GM12878 (cell line): Measurements from ENCODE around the gene MT1G. TPM values are rescaled to one million over a fixed set of nuclear protein-coding genes. Genes with fewer than 3 reads are reported as not detected.

ENCODE experiments used
- ATAC-seq: fragments of 200-7000 bp; cut with Tn5 transposase; 3 replicates; pipeline ENCODE4 v1.9.1; 2020; ENCODE audit warnings: mild to moderate bottlenecking, moderate library complexity
- BruUV-seq: library from RNA; stranded (reverse); fragments of 400-500 nt; replicated peaks from 2 replicates; lab custom pipeline; 2021; lab: Mats Ljungman, UMichigan
- CTCF ChIA-PET: fragments of 300-600 bp; sonication (Branson Sonifier 250); formaldehyde crosslinking; extraction: SDS; loops from one replicate; lab custom pipeline; 2021; ENCODE audit warnings: inconsistent platforms; lab: Yijun Ruan, JAX
- POLR2A ChIA-PET: fragments of 350-600 bp; formaldehyde crosslinking; extraction: SDS; loops from one replicate; lab custom pipeline; 2021; ENCODE audit warnings: inconsistent platforms; lab: Charles Lee
- RAD21 ChIA-PET: fragments of 300-600 bp; sonication (Branson Sonifier 250); formaldehyde crosslinking; loops from one replicate; lab custom pipeline; 2023; ENCODE audit warnings: antibody characterized with exemption; ENCODE audit not compliant: unreplicated experiment; lab: Charles Lee
- SMC1A ChIA-PET: fragments of 300-600 bp; sonication (Branson Sonifier 250); formaldehyde crosslinking; loops from one replicate; lab custom pipeline; 2023; ENCODE audit not compliant: unreplicated experiment, uncharacterized antibody; lab: Charles Lee
- DNase-seq: peaks from one replicate; pipeline ENCODE4 v3.0.0-alpha.2; 2011; ENCODE audit warnings: low read depth, low spot score
- FAIRE-seq: peaks from 3 replicates; lab custom pipeline; 2011; peaks lifted over from hg19 to GRCh38; lab: Jason Lieb, UNC
- H2AFZ ChIP-seq: 2 replicates; pipeline ENCODE4 v1.6.0; 2011; ENCODE audit warnings: low read depth, low read length, control low read depth; ENCODE audit not compliant: control insufficient read depth
- H3K27ac ChIP-seq: 2 replicates; pipeline ENCODE4 v1.5.1; 2011; ENCODE audit warnings: control low read depth; ENCODE audit not compliant: control insufficient read depth, insufficient read depth
- H3K27me3 ChIP-seq, 2 experiments: replicated peaks in 1 of 2; 2 replicates each; pipeline versions ENCODE4 v1.6.0 to v1.6.1; 2011; ENCODE audit warnings: low read length in 1 of 2; ENCODE audit not compliant: control insufficient read depth in 2 of 2, insufficient read depth in 2 of 2
- H3K36me3 ChIP-seq, 2 experiments: 2 replicates each; pipeline ENCODE4 v1.5.1; 2011; ENCODE audit warnings: low read length in 1 of 2; ENCODE audit not compliant: control insufficient read depth in 2 of 2, insufficient read depth in 2 of 2
- H3K4me1 ChIP-seq: 2 replicates; pipeline ENCODE4 v1.6.1; 2011; ENCODE audit warnings: mild to moderate bottlenecking, low read length, moderate library complexity, mixed read lengths; ENCODE audit not compliant: control insufficient read depth, insufficient read depth
- H3K4me2 ChIP-seq: 2 replicates; pipeline ENCODE4 v1.6.0; 2011; ENCODE audit warnings: control low read depth; ENCODE audit not compliant: control insufficient read depth, insufficient read depth
- H3K4me3 ChIP-seq: fragments of 200-600 bp; sonication (generic); 2 replicates; pipeline ENCODE4 v1.5.1; 2016
- H3K79me2 ChIP-seq: 2 replicates; pipeline ENCODE4 v1.6.0; 2011; ENCODE audit warnings: low read length; ENCODE audit not compliant: control insufficient read depth, insufficient read depth
- H3K9ac ChIP-seq: 2 replicates; pipeline ENCODE4 v1.8.0; 2011; ENCODE audit warnings: low read length, control low read depth, mixed read lengths; ENCODE audit not compliant: control insufficient read depth, insufficient read depth
- H3K9me3 ChIP-seq: replicated peaks from 3 replicates; pipeline ENCODE4 v1.5.1; 2011; ENCODE audit warnings: mild to moderate bottlenecking, low read length; ENCODE audit not compliant: control insufficient read depth, insufficient read depth
- H4K20me1 ChIP-seq: 2 replicates; pipeline ENCODE4 v1.6.0; 2011; ENCODE audit not compliant: control insufficient read depth, insufficient read depth
- BACH1 ChIP-seq: fragments of 450-650 bp; IDR thresholded peaks from 2 replicates; pipeline ENCODE4 v1.6.1; 2017; ENCODE audit warnings: mild to moderate bottlenecking, borderline replicate concordance
- BHLHE40 ChIP-seq, 2 experiments: fragments of 450-650 bp in 1 of 2; IDR thresholded peaks; 2 replicates each; pipeline ENCODE4 v1.6.1; 2011 to 2017; ENCODE audit warnings: low read depth in 2 of 2, borderline replicate concordance in 1 of 2, improper control_type of control experiment in 1 of 2, low read length in 1 of 2, mild to moderate bottlenecking in 1 of 2
- NRF1 ChIP-seq: conservative IDR thresholded peaks from 2 replicates; pipeline ENCODE4 v1.6.1; 2011; ENCODE audit warnings: mild to moderate bottlenecking, low read depth, low read length, improper control_type of control experiment
- POLR2AphosphoS2 ChIP-seq: IDR thresholded peaks from 2 replicates; pipeline ENCODE4 v1.6.1; 2011; ENCODE audit warnings: low read depth, mild to moderate bottlenecking, low read length, improper control_type of control experiment, moderate library complexity
- ZBED1 ChIP-seq: IDR thresholded peaks from 2 replicates; pipeline ENCODE4 v1.6.1; 2016; ENCODE audit warnings: borderline replicate concordance
- WGBS: methylation state at CpG from one replicate; pipeline ENCODE4 v1.1.6; 2016; ENCODE audit warnings: low lambda C conversion rate; ENCODE audit not compliant: insufficient replicate concordance, insufficient coverage; ENCODE audit errors: missing lambda C conversion rate; 5-methylcytosine and 5-hydroxymethylcytosine counted together
- in situ Hi-C: fragments of 300-500 bp; cut with MboI; formaldehyde crosslinking; loops from 9 replicates; pipeline ENCODE4 v1.14.3; 2018; ENCODE audit warnings: mixed read lengths
- intact Hi-C: fragments of 100-400 bp; cut with micrococcal nuclease; formaldehyde crosslinking; loops from one replicate; pipeline ENCODE4 v1.14.2; 2022; ENCODE audit not compliant: unreplicated experiment
- polyA plus RNA-seq, 11 experiments: library from polyadenylated mRNA; depleted of rRNA in 4 of 11; unstranded in 6 of 11; stranded (reverse) in 5 of 11; fragments of >200 nt; fragmentation: Nextera tagmentation in 4 of 11; fragmentation: Illumina TruSeq in 1 of 11; extraction: Ambion mirVana in 4 of 11; extraction: Trizol in 1 of 11; gene quantifications; 1 replicate in 1 of 11; 2 replicates in 10 of 11; pipeline versions ENCODE4 v1.2.1 to v1.2.3, GENCODE V29; 2011 to 2016; ENCODE audit warnings: inconsistent platforms in 2 of 11, missing spikeins in 2 of 11, low read depth in 1 of 11
- total RNA-seq, 4 experiments: library from RNA; depleted of rRNA in 3 of 4; stranded (reverse); fragments of >200 nt in 3 of 4; fragmentation: Illumina TruSeq in 1 of 4; extraction: Trizol in 1 of 4; gene quantifications; 2 replicates each; pipeline versions ENCODE4 v1.2.1 to v1.2.3, GENCODE V29; 2013 to 2021
- TF ChIP-seq, protein P1 (sequence below): fragments of 450-650 bp; IDR thresholded peaks from 2 replicates; pipeline ENCODE4 v1.6.1; 2017; ENCODE audit warnings: mild to moderate bottlenecking, moderate library complexity
- TF ChIP-seq, protein P2 (sequence below): IDR thresholded peaks from 2 replicates; pipeline ENCODE4 v1.6.1; 2011; ENCODE audit warnings: mild to moderate bottlenecking, low read depth, low read length, moderate library complexity; ENCODE audit not compliant: insufficient replicate concordance

The MT1G gene
- total and polyA plus RNA-seq, 10 of the 15 experiments (the other 5 are each of a cell fraction or from before 2014, with no cell fraction given): 1.2 to 9.1 (median 4.6) TPM

DNA sequence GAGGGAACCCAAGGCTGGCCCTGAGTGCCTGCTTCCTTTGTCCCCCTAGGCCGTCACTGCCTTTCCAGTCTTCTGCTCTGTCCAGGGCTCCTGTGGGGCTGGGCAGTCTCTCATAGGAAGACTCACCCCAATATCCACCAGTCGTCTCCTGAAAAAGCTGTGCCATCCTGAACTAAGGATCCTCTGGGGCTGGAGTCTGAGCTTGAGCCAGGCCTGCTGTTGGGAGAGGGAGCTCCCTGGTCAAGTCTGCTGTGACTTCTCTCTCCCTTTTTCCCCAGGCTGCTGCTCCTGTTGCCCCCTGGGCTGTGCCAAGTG lies 2.7 kb upstream of the MT1G start:
- Histone ChIP-seq H3K4me2 (no peak overlapping the region), H3K9ac (no peak overlapping the region), H3K27me3 (peaks cover 19 to 26% of the 10 kb centered on the region in 2 experiments), H3K4me1 (no peaks in the 10 kb centered on the region), H3K79me2 (no peaks in the 10 kb centered on the region)
- POLR2A ChIA-PET: interaction anchor here (0.8 kb wide), 1 partner anchor 31 kb away, joined by 3 read pairs; no protein-coding TSS in a partner anchor
- intact Hi-C loops: no loop called here
- ATAC-seq: no peak
- WGBS: 0% methylated on average over 2 of the region's 2 CpGs
- TF ChIP-seq BACH1 (no peak), BHLHE40 (IDR thresholded peaks at IDR 0.05; ENCODE audit: borderline replicate concordance in 1 of 2, low read depth in 2 of 2, low read length in 1 of 2) (no peak), ZBED1 (no peak), POLR2AphosphoS2 (no peak), NRF1 (no peak)
- TF ChIP-seq, protein P1, sequence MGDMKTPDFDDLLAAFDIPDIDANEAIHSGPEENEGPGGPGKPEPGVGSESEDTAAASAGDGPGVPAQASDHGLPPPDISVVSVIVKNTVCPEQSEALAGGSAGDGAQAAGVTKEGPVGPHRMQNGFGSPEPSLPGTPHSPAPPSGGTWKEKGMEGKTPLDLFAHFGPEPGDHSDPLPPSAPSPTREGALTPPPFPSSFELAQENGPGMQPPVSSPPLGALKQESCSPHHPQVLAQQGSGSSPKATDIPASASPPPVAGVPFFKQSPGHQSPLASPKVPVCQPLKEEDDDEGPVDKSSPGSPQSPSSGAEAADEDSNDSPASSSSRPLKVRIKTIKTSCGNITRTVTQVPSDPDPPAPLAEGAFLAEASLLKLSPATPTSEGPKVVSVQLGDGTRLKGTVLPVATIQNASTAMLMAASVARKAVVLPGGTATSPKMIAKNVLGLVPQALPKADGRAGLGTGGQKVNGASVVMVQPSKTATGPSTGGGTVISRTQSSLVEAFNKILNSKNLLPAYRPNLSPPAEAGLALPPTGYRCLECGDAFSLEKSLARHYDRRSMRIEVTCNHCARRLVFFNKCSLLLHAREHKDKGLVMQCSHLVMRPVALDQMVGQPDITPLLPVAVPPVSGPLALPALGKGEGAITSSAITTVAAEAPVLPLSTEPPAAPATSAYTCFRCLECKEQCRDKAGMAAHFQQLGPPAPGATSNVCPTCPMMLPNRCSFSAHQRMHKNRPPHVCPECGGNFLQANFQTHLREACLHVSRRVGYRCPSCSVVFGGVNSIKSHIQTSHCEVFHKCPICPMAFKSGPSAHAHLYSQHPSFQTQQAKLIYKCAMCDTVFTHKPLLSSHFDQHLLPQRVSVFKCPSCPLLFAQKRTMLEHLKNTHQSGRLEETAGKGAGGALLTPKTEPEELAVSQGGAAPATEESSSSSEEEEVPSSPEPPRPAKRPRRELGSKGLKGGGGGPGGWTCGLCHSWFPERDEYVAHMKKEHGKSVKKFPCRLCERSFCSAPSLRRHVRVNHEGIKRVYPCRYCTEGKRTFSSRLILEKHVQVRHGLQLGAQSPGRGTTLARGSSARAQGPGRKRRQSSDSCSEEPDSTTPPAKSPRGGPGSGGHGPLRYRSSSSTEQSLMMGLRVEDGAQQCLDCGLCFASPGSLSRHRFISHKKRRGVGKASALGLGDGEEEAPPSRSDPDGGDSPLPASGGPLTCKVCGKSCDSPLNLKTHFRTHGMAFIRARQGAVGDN: no peak
- TF ChIP-seq, protein P2, sequence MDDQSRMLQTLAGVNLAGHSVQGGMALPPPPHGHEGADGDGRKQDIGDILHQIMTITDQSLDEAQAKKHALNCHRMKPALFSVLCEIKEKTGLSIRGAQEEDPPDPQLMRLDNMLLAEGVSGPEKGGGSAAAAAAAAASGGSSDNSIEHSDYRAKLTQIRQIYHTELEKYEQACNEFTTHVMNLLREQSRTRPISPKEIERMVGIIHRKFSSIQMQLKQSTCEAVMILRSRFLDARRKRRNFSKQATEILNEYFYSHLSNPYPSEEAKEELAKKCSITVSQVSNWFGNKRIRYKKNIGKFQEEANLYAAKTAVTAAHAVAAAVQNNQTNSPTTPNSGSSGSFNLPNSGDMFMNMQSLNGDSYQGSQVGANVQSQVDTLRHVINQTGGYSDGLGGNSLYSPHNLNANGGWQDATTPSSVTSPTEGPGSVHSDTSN: no peak
- TF ChIP-seq, all 136 proteins: peak for 0
- RAD21 ChIA-PET: no interaction called here
- H3K4me3 ChIP-seq: no peak overlapping the region
- no peak overlapping the region for H3K27ac ChIP-seq
- SMC1A ChIA-PET: no interaction called here
- CTCF ChIA-PET: interaction anchor here (1.0 to 1.6 kb wide), 2 partner anchors 31 to 219 kb away, joined by 3 to 4 read pairs; partner anchors contain the start of genes NUDT21 and OGFOD1
- H3K9me3 ChIP-seq: no peaks in the 10 kb centered on the region
- in situ Hi-C loops: no loop called here
- no TSS peak for BruUV-seq
- DNase-seq (no peak), FAIRE-seq (no peak)
- H4K20me1 ChIP-seq: no peaks in the 10 kb centered on the region
- H3K36me3 ChIP-seq: no peaks in the 10 kb centered on the region
- no peak overlapping the region for H2AFZ ChIP-seq
